SKM-1 (cell line): ENCODE results near the gene GCA.

ENCODE experiments used
- DNase-seq: peaks from one replicate; lab custom pipeline; 2025; ENCODE audit not compliant: unreplicated experiment; lab: John Stamatoyannopoulos, UW

Gene GCA

GRCh38 chr2:162327806-162328205, 16.1 kb upstream of the GCA start:
- DNase-seq: no peak

- no peak for DNase-seq
Observed at GRCh38 chr2:162328424-162329157, 15.3 kb upstream of the GCA start.

GRCh38 chr2:162330881-162331280, 13.1 kb upstream of the GCA start:
- DNase-seq: no peak

GRCh38 chr2:162333968-162334367, 10.0 kb upstream of the GCA start:
- no peak for DNase-seq

- no peak for DNase-seq
Observed at GRCh38 chr2:162337868-162338267, 6.1 kb upstream of the GCA start.

GRCh38 chr2:162340822-162341221, 3.1 kb upstream of the GCA start:
- DNase-seq: no peak

- no peak for DNase-seq
Observed at GRCh38 chr2:162342321-162342720, 1.6 kb upstream of the GCA start.

- DNase-seq: peak; percentile 10
Observed at GRCh38 chr2:162342841-162343240, 1.1 kb upstream of the GCA start.

GRCh38 chr2:162343492-162343823, 474 bp upstream of the GCA start:
- DNase-seq: no peak

GRCh38 chr2:162344617-162344950, 652 bp downstream of the GCA start:
- peak; percentile 79 for DNase-seq

GRCh38 chr2:162365392-162365791, 21.5 kb downstream of the GCA start:
- no peak for DNase-seq

GRCh38 chr2:162368494-162368893, 24.6 kb downstream of the GCA start:
- no peak for DNase-seq

- no peak for DNase-seq
Observed at GRCh38 chr2:162369551-162369950, 25.6 kb downstream of the GCA start.

- no peak for DNase-seq
Observed at GRCh38 chr2:162370931-162371330, 27.0 kb downstream of the GCA start.

GRCh38 chr2:162372818-162373217, 28.9 kb downstream of the GCA start:
- DNase-seq: no peak

GRCh38 chr2:162379719-162380580, 36.0 kb downstream of the GCA start:
- no peak for DNase-seq

GRCh38 chr2:162381851-162382250, 37.9 kb downstream of the GCA start:
- DNase-seq: no peak

- no peak for DNase-seq
Observed at GRCh38 chr2:162382278-162382677, 38.3 kb downstream of the GCA start.

- no peak for DNase-seq
Observed at GRCh38 chr2:162385536-162385935, 41.6 kb downstream of the GCA start.

- DNase-seq: no peak
Observed at GRCh38 chr2:162390801-162391200, 46.9 kb downstream of the GCA start.

GRCh38 chr2:162400336-162400735, 56.4 kb downstream of the GCA start:
- no peak for DNase-seq

- DNase-seq: no peak
Observed at GRCh38 chr2:162401871-162402270, 57.9 kb downstream of the GCA start.

- no peak for DNase-seq
Observed at GRCh38 chr2:162403884-162404283, 60.0 kb downstream of the GCA start.
